NCI-H1048 (cell line): ENCODE data around the gene SERPINA10.

ENCODE experiments used
- DNase-seq: peaks from one replicate; lab custom pipeline; 2025; lab: John Stamatoyannopoulos, UW

Gene SERPINA10, protein sequence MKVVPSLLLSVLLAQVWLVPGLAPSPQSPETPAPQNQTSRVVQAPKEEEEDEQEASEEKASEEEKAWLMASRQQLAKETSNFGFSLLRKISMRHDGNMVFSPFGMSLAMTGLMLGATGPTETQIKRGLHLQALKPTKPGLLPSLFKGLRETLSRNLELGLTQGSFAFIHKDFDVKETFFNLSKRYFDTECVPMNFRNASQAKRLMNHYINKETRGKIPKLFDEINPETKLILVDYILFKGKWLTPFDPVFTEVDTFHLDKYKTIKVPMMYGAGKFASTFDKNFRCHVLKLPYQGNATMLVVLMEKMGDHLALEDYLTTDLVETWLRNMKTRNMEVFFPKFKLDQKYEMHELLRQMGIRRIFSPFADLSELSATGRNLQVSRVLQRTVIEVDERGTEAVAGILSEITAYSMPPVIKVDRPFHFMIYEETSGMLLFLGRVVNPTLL

DNA sequence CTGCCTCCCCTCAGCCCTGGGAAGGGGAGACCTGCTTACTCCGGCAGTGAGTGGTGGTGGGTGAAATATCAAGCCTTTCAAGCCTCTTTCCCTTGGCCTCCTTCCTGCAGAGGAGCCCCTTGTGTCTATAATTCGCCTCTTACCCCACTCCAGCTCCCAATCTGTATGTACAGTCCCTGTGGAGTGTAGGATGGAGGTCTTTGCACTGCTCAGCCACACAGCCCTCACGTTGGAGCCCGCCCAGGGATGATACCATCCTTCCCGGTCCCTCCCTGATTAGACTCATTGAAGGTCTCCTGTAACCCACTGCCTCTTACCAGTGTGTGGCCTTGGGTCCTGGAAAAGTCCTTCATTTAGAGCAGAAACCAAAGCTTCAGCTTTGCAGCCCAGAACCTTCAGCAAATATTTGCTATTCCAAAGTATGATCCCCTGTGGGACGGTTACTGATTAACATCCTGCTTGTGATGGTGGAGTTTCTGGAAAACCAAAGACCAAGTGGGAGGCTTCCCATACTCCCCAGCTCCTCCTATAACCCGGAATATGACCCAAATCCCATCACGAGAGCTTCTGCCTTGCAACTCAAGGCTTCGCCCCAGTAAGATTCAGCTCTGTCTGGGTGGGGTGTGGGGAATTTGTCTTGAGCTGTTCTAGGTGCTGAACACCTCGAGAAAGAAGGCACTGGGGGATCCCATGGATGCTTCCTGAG, at the start of gene SERPINA10:
Gene SERPINA10 (minus strand): TSS at position 397 of the 706 bp plus-strand sequence. CDS start 2,675 bp downstream, outside the sequence.
- DNase-seq = no peak

DNA sequence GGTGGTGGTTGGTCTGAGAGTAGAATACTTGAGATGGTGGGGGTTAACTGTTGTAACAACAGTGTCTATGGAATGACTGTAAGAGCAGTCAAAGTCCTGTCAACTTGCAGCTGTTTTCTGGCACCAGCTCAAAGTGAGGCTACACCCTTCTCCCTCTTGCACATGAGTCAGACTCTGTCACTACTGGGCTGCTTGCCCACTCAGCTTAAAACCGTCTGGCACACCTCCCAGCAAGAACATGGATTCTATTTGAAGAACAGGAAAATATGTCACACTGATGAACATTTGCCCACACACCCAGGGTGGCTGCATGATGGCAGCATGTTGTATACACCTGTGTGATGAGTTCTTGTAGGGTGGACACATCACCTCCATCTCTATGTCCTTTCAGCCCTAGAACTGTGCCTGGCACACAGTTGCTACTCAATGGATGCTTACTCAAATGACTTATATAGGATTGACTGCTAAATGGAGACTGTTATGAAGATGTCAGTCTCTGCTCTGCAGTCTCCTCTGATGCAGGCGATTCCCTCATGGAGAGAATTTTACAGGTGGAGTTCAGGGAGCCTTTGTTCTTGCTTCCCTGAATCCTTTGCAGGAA, 49.4 kb upstream of the SERPINA10 start:
- DNase-seq = no peak

DNA sequence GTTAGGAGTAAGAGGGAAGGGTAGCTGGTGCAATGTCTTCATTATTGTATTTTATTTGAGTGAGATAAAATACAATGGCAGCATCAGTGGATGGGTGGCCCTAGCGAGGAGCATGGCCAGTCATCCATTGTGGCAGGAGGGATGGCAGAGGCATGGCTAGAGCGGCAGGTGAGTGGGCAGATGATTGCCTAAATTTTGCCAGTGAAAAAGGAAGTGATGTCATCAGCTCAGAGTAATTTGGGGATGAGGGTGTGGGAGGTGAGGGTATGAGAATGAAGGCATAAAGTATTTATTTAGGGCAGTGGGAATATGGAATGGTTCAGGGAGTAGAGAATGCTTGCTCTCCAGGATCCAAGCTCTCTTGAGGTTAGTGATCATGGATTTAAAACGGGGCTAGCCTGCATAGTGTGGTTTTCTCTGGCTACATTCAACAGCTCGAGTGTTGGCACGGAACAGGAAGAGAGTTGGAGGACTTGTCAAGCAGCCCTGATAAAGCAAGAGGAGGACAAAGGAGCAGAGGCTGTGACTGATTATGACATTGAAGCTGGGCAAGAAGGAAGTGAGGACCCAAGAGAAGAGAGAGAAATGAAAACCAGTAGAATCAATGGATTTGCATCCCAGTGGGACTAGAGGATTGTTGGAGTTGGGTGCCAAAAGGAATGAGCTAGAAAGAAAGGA, 48.7 kb upstream of the SERPINA10 start:
- DNase-seq = no peak

DNA sequence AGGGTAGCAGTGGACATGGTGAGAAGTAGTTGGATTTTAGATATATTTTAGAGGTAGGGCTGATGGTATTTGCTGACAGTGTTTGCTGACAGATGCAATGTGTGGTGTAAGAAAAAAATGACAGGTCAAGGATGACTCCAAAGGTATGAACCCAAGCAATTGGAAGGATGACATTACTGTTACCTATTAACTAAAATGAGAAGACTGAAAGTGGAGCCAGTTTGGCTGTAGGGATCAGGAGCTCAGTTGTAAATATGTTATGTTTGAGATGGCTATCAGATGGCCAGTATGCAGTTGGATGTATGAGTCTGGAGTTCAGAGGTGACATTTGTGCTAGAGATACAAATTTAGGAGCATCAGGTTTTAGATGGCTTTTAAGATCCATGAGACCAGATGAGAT, 47.5 kb upstream of the SERPINA10 start:
- DNase-seq = no peak

DNA sequence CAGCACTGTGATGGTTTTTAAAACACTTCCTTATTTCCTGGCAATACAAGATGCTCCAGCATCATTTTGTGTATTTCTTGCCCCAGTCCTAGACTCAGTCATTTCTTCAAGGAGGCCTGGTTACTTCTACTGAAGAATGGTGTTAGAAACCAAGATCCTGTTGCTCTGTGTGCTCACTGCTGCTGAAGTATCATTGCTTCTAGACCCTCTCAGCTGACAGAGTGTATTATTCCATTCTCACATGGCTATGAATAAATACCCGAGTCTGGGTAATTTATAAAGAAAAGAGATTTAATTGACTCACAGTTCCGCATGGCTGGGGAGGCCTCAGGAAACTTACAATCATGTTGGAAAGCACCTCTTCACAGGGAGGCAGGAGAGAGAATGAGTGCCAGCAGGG, 45.0 kb upstream of the SERPINA10 start:
- DNase-seq = no peak

DNA sequence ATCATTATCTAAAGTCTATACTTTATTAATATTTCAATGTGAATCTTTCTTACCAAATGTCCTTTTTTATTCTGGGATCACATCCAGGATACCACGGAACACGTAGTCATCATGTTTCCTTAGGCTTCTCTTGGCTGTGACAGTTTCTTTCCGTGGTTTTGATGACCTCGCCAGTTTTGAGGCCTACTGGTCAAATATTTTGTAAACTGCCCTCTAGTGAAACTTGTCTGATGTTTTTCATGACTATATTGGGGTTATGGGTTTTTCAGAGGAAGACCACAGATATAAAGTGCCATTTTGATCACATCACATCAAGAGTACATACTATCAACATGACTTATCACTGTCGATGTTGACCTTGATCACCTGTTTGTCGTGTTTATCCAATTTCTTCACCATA, 44.2 kb upstream of the SERPINA10 start:
- no peak for DNase-seq

DNA sequence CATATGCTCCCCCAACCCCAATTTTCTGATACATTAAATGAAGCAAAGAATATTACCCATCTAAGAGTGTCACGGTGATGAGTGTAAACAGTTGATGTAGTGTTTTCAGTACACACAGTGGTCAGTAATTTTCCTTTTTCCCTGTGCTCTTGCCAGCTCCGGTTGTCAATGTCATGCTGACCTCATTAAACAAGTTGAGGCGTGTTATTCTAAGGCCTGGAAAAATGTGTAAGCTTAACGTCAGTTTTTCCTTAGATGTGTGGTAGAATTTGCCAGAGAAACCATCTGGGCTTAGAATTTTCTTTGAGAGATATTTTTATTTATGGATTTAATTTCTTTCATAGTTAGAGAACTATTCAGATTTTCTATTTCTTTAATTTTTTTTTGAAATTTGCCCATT, 41.8 kb upstream of the SERPINA10 start:
- DNase-seq = no peak

DNA sequence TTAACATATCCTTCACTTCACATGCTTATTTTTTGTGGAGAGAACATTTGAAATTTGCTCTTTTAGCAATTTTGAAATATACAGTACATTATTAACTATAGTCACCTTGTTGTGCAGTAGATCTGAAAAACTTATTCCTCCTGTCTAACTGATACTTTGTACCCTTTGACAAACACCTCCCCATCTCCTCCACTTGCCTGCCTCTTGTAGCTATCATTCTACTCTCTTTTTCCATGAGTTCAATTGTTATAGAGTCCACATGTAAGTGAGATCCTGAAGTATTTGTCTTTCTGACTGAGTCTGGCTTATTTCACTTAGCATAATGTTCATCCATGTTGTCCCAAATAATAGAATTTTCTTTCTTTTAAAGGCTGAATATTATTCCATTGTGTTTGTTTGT, 39.5 kb upstream of the SERPINA10 start:
- DNase-seq = no peak

DNA sequence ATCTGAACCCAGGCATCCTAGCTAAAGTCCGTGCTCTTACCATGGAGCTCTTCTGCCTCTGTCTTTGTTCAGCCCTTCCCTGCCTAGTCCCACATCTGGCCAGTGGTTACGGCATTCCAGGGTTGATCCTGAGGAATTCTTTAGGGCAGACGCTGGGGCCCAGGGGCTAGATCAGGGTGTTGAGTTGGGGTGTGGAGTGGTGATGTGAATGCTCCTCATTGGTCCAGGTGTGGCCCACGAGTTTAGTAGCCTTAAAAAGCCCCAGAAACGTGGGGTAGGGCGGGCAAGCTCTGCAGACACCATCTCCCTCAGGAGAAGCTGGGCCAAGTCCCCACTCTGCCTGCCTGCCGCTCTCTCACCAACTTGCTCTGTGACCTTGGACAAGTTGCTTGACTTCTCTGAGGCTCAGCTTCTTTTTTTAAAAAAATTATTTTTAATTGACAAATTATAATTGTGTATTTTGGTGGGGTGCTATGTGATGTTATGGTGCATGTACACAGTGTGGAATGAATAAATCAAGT, 39.1 kb upstream of the SERPINA10 start:
- DNase-seq = no peak

DNA sequence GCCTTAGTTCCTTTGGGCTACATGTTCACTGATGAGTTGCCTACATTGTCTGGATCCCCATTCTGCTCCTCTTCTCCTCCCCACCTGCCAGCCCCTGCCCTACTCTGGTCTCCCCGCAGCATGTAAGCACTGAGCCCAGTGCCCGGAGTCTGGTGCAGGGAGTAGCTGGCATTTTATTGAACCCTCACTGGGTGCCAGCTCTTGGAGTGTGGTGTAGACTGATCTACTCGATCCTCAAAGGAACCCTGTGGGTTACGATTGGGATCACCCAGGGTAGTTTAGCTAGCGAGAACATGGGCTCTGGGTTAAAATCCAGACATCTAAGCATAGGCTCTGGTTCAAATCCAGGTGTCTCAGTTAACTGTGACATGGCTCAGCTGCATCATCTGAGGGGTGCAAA, 38.4 kb upstream of the SERPINA10 start:
- no peak for DNase-seq

DNA sequence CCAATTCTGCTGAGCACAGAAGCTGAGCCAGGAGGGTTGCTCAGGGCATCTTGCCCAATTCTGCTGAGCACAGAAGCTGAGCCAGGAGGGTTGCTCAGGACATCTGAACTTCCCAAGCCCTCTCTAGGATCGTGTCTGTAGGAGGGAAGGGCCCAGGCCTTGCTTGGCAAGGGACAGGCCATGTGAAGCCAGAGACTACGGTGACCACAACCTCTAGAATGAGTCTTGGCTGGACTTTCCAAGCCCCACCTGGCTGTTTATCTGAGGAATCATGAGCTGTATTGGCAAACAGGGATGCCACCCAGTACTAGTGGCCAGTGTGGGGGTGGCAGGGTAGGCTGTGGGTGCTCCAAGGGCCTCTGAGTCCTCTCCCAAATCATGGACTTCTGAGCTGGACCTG, 37.8 kb upstream of the SERPINA10 start:
- DNase-seq = no peak

DNA sequence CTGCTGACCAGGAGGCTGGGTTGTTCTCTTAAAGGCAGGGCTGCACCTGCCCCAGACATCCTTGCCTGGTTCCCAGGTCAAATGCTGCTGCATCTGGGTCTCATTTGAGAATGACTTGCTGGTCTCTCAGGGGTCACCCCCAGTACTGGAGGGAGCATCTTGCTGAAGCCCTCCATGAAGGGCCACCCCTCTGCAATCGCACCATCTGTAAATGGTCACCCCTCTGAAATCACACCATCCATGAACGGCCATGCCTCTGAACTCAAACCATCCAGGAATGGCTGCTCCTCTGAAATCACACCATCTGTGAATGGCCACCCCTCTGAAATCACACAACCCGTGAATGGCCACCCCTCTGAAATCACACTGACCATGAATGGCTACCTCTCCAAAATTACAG, 37.4 kb upstream of the SERPINA10 start:
- no peak for DNase-seq

DNA sequence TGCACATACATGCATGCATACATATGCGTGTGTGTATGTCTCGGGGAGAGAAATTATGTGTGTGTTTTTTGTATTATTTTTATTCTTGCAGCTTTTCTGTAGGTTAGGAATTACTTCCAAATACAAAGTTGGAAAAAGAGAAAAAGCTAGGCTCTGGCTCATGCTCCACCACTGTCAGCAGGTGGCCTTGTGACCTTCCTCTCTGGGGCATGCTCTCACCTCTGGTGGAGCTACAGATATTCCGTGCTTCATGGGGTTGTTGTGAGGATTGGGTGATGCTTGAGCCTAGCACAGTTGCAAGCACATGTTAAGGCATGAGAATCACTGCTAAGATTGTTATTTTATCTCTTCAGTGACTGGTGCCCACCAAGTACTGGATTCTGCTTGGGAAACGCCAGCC, 36.8 kb upstream of the SERPINA10 start:
- no peak for DNase-seq

DNA sequence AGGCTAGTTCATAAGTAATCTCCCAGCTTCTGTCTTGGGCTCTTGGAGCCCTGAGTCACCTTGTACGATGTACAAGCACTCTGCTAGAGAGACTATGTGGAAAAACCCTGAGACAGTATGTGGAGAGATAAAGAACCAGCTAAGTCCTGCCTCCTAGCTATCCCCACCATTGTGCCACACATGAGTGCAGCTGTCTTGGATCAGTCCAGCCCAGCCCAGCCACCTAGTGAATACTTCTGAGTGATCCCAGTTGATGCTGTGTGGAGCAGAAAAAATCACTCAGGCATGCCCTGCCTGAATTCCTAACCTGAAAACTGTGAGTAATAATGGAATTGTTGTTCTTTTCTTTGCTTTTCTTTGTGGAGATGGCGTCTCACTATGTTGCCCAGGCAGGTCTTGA, 35.1 kb upstream of the SERPINA10 start:
- DNase-seq = no peak

DNA sequence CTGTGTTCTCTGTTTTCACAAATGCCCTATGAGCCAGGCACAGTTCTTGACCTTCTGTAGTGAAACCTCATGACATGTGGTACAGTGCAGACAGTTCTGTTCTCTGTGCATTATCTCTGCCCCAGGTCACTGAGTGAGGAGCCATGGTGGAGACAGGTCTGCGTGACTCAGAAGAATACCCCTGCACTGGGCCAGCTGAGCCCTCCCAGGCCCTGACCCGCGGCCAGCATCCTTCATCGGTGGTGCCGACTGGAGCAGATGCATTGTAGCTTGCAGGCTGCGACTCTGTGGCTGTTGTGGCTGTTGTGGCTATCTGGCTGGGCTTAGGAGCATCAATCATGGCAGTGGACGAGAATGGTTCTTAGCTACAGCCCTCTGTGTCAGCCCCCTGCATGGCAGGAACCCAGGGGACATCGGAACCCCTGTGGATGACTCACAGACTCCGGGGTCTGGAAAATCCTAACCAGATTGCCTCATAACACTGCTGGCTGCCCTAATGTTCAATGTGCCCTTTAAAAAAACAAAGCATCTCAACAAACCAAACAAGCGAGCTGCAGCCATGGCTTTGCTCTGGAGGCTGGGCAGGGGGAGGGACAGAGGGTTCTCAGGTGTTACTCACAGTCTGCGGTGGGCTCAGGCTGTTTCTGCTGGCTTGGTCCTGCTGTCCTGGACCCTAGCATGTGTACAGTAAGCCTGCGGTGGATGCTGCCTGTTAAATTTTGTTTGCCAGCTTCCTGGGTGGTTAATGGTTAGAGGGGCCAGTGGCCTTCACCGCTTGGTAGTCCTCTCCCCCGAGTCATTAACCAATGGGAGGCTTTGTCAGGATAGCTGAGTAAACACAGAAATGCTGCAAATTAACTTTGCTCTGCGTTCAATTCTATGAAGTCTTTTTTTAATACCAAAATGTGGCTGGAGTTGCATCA, 29.8 kb upstream of the SERPINA10 start, which contains the start of gene SERPINA6:
Gene SERPINA6 (minus strand): TSS at position 689 of the 923 bp plus-strand sequence. CDS start 8,688 bp downstream, outside the sequence.
- DNase-seq = no peak

DNA sequence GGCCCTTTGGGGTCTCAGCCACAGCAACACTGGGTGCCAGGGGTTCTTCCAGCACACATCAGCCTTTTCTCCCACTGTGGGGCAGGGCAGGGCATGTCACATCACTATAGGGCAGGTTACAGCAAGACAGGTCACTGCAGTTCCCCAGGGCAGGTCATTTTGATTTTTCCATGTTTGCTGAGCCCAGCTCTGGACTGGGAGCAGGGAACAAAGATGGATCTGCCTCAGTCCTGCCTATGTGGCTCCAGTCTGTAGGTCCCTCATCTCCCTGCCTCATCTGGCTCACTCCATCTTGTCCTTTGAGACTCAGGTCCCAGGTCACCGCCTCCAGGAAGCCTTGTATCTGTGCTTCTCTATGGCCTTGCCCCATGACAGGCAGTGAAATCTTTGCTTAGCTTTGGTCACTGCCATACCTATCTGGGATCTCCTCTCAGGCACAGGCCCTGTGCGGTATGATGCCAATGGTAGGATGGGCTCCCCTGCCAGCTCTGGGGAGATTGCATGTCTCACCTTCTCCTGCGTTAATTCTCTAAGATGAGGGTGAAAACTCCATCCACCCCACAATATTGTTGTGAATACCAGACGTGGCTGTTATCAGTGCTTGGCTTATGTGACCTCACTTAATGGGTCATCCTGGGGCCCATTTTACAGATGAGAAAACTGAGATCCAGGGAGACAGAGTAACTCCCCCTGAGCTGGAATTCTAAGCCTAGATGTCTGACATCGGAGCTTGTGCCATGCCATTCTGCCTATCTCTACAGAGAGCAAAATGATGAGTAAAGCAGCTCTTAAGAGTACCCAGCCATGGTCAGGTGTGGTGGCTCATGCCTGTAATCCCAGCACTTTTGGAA, 28.6 kb upstream of the SERPINA10 start:
- no peak for DNase-seq

DNA sequence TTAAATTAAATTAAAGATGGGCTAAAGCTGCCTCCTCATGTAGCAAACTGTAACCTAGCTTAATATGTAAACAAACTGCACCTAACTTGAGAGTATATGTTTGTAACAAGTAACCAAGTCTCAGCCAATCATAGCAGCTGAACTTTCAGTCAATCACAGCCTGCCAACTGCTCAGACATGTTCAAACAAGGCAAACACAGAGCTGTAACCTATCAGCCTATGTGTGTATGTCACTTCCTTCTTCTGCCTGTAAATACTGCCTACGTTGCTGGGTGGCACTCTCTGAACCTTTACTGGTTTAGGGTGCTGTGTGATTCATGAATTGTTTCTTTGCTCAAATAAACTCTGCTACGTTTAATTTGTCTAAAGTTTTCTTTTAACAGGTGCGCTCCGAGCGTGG, 27.2 kb upstream of the SERPINA10 start:
- DNase-seq = no peak

DNA sequence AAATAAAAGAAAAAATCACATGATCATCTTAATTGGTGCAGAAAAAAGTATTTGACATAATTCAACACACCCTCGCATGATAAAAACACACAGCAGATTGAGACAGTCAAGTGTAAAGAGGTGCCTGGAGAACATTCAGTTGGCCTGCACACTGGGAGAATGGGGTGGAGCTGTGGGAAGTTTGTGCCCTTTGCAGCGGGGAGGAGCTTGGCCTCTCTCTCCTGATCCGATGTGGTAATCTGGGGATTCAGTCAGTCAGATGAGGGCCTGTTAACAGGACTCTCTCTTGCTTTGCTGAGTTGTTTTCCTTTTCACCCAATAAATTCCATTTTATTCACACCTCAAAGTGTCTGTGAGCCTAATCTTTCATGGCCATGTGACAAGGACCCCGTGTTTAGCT, 24.2 kb upstream of the SERPINA10 start:
- no peak for DNase-seq

DNA sequence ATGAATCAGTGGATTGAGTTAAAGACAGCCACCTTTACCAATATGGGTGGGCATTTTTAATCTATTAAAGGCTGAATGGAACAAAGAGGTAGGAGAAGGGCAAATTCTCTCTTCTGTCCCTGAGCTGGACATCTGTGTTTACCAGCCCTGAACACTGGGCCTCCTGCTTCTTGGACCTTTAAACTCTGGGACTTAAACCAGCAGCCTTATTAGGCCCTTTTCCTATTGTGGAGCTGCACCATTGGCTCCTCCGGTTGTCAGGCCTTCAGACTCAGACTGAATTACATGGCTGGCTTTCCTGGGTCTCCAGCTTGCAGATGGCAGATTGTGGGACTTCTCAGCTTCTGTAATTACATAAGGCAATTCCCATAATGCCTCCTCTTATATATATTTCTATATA, 23.6 kb upstream of the SERPINA10 start:
- no peak for DNase-seq

DNA sequence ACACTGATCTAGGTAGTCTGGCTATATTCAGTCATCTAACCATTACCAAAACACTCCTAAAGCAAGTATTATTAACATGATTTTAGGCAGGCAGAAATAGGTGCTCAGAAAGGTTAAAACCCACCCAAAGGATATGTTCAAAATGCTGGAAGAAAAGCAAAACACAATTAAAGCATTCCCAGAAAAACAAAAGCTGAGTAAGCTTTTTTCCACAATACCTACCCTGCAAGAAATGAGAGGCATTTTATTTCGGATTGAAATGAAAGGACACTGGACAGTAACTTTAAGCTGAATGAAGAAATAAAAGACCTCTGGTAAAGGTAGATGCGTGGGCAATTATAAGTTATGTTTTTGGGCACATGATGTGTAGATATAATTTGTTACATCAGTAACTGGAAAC, 21.8 kb upstream of the SERPINA10 start:
- no peak for DNase-seq
